MCF 10A (cell line): ENCODE results near the gene GPR156. TPM values are rescaled to one million over a fixed set of nuclear protein-coding genes. Genes with fewer than 3 reads are reported as not detected.

Experiments
- BruUV-seq: library from RNA; stranded (reverse); fragments of 400-500 nt; replicated peaks from 2 replicates; lab custom pipeline; 2021; lab: Mats Ljungman, UMichigan
- CTCF ChIA-PET: fragments of 300-600 bp; sonication (Branson Sonifier 250); formaldehyde crosslinking; extraction: SDS; loops from one replicate; lab custom pipeline; 2021; ENCODE audit warnings: antibody characterized with exemption, inconsistent platforms; lab: Yijun Ruan, JAX
- POLR2A ChIA-PET: fragments of 300-600, 350-650 bp; sonication (Branson Sonifier 250); formaldehyde crosslinking; extraction: SDS; loops from one replicate; lab custom pipeline; 2020; ENCODE audit warnings: antibody characterized with exemption, inconsistent platforms; lab: Yijun Ruan, JAX
- DNase-seq: peaks from one replicate; pipeline ENCODE4 v3.0.0-alpha.2; 2018; ENCODE audit not compliant: unreplicated experiment
- H3K27ac Mint-ChIP-seq: one replicate; pipeline ENCODE4 v1.8.0; 2022; ENCODE audit warnings: mild to moderate bottlenecking, low read depth, mixed read lengths; ENCODE audit not compliant: unreplicated experiment
- H3K27me3 Mint-ChIP-seq: one replicate; pipeline ENCODE4 v1.8.0; 2022; ENCODE audit warnings: mixed read lengths; ENCODE audit not compliant: insufficient read depth, unreplicated experiment
- H3K36me3 Mint-ChIP-seq: one replicate; pipeline ENCODE4 v1.8.0; 2022; ENCODE audit warnings: mild to moderate bottlenecking, moderate library complexity, mixed read lengths; ENCODE audit not compliant: insufficient read depth, unreplicated experiment
- H3K4me1 Mint-ChIP-seq: one replicate; pipeline ENCODE4 v1.8.0; 2022; ENCODE audit warnings: mixed read lengths; ENCODE audit not compliant: insufficient read depth, unreplicated experiment
- H3K4me3 Mint-ChIP-seq: one replicate; pipeline ENCODE4 v1.8.0; 2022; ENCODE audit warnings: mild to moderate bottlenecking, moderate library complexity, mixed read lengths; ENCODE audit not compliant: unreplicated experiment
- H3K9me3 Mint-ChIP-seq: one replicate; pipeline ENCODE4 v1.8.0; 2022; ENCODE audit warnings: mixed read lengths; ENCODE audit not compliant: unreplicated experiment
- intact Hi-C: fragments of 100-400 bp; cut with micrococcal nuclease; formaldehyde crosslinking; loops from 2 replicates; pipeline ENCODE4 v1.14.1; 2022
- total RNA-seq: library from RNA; stranded (reverse); gene quantifications from 2 replicates; pipeline ENCODE4 v1.2.3, GENCODE V29; 2022
- TF ChIP-seq, protein P1 (sequence below): fragments of 200-600 bp; IDR thresholded peaks from one replicate; pipeline ENCODE4 v1.8.0; 2022; ENCODE audit warnings: antibody characterized with exemption, mild to moderate bottlenecking; ENCODE audit not compliant: unreplicated experiment

GPR156 gene
- total RNA-seq, 1 experiment from 2014 or later = 0.72 TPM

DNA sequence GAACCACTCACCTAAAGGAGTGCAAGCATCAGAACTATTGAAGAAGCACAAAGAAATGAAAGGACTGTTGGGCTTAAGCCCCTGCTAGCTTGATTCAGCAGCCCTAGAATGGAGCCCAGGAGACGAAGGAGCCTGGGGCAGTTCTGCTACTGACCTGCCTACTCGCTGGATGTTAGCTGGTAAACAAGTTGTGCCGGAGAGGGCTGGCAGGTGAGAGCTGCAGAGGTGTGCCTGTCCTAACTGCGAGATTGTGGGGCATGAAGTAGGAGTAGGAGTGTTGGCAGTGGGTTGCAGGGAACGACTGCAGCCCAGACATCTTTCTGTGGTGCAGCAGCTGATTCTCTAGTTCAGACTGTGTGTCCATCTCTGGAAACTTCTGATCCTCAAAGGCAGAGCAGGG lies 115.6 kb downstream of the GPR156 start:
- no TSS peak for BruUV-seq
- Mint-ChIP-seq H3K27ac (no peak overlapping the region), H3K9me3 (no peaks in the 10 kb centered on the region), H3K4me3 (no peak overlapping the region), H3K4me1 (peaks cover 33% of the 10 kb centered on the region), H3K36me3 (no peaks in the 10 kb centered on the region), H3K27me3 (no peaks in the 10 kb centered on the region)
- no peak for DNase-seq
- CTCF ChIA-PET = interaction anchor here (0.7 to 2.2 kb wide), 11 partner anchors 8 to 278 kb away, joined by 3 to 7 read pairs (median 4); partner anchors contain the start of genes GSK3B and LRRC58
- POLR2A ChIA-PET = interaction anchor here (1.0 to 11.8 kb wide), 11 partner anchors 9 to 79 kb away, joined by 3 to 174 read pairs (median 8); partner anchors contain the start of gene GSK3B
- TF ChIP-seq, protein P1, sequence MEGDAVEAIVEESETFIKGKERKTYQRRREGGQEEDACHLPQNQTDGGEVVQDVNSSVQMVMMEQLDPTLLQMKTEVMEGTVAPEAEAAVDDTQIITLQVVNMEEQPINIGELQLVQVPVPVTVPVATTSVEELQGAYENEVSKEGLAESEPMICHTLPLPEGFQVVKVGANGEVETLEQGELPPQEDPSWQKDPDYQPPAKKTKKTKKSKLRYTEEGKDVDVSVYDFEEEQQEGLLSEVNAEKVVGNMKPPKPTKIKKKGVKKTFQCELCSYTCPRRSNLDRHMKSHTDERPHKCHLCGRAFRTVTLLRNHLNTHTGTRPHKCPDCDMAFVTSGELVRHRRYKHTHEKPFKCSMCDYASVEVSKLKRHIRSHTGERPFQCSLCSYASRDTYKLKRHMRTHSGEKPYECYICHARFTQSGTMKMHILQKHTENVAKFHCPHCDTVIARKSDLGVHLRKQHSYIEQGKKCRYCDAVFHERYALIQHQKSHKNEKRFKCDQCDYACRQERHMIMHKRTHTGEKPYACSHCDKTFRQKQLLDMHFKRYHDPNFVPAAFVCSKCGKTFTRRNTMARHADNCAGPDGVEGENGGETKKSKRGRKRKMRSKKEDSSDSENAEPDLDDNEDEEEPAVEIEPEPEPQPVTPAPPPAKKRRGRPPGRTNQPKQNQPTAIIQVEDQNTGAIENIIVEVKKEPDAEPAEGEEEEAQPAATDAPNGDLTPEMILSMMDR = no peak
- intact Hi-C loops = no loop called here

DNA sequence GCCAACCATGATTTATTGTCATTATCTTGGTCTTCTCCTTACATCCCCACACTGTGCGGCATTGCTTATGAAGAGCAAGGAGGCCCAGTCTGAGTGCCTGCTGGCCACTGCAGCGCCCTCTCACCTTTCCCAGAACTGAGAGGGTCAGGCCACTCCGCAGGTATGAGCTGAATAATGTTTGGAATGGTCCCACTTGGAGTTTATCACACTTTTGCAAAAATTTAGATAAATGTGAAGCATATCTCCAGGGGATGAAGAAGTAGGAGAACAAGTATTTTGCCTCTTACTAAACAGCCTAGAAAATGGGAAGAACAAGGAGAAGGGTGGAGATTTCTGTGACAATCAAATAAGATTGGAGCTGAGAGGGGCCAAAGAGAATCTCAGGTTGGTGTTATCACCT lies 116.4 kb downstream of the GPR156 start:
- DNase-seq = no peak
- Mint-ChIP-seq H3K27me3 (no peaks in the 10 kb centered on the region), H3K27ac (no peak overlapping the region), H3K4me1 (peaks cover 33% of the 10 kb centered on the region), H3K9me3 (no peaks in the 10 kb centered on the region), H3K4me3 (no peak overlapping the region), H3K36me3 (no peaks in the 10 kb centered on the region)
- TF ChIP-seq, protein P1 = no peak
- intact Hi-C loops = no loop called here
- no TSS peak for BruUV-seq
- ChIA-PET CTCF (interaction anchor here (0.9 to 1.9 kb wide), 5 partner anchors 9 to 180 kb away, joined by 3 to 5 read pairs (median 4); partner anchors contain the start of gene LRRC58), POLR2A (interaction anchor here (0.6 to 11.8 kb wide), 9 partner anchors 9 to 78 kb away, joined by 3 to 174 read pairs (median 7); partner anchors contain the start of gene GSK3B)

DNA sequence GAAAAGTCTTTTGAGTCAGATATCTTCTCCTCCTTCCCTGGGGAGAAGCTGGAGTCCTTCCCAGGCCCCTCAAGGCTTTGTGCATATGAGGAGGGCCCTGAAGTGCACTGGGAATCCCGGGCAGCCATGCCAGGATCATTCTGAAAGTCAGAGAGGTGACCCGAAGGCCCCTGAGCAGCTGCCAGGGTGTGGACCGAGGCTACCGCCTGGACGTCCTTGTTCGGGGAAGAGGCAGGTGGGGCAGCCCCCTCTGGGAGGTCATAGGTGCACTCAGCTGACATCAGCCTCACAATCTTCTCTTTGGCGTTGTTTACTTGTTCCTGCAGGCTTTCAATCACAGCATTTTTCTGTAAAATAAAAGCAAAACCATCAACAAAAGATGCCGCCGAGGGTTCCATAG lies 117.0 kb downstream of the GPR156 start:
- CTCF ChIA-PET = interaction anchor here (0.6 kb wide), 1 partner anchor 874 kb away, joined by 3 read pairs; the partner anchor contains the start of gene ARHGAP31
- Mint-ChIP-seq H3K4me1 (peaks cover 33% of the 10 kb centered on the region), H3K4me3 (no peak overlapping the region), H3K9me3 (no peaks in the 10 kb centered on the region), H3K27me3 (no peaks in the 10 kb centered on the region), H3K27ac (no peak overlapping the region), H3K36me3 (no peaks in the 10 kb centered on the region)
- intact Hi-C loops = no loop called here
- TF ChIP-seq, protein P1 = no peak
- POLR2A ChIA-PET = interaction anchor here (0.6 to 3.5 kb wide), 3 partner anchors 8 to 23 kb away, joined by 3 to 46 read pairs (median 7); no protein-coding TSS in a partner anchor
- DNase-seq = no peak
- no TSS peak for BruUV-seq

DNA sequence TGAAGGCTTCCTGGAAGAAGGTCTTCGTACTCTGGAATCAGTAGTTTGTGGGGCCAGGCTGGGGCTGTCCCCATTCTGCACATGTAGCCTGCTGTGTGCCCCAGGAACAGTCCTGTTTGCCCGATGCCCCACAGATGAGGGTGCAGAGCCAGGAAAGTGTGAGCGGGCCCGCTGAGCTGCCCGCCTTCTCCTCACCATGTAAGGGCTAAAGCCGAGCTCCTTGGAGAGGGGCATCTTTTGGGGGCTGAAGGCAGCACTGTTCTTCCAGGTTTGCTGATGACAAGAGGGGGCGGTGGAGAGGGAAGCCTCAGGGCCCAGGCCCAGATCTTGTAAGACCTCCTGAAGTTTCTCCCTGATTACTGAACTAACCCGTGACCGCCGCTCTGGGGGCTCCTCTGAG lies 117.5 kb downstream of the GPR156 start:
- no peak for DNase-seq
- TF ChIP-seq, protein P1 = no peak
- Mint-ChIP-seq H3K4me1 (peaks cover 33% of the 10 kb centered on the region), H3K4me3 (no peak overlapping the region), H3K27me3 (no peaks in the 10 kb centered on the region), H3K27ac (no peak overlapping the region), H3K9me3 (no peaks in the 10 kb centered on the region), H3K36me3 (no peaks in the 10 kb centered on the region)
- ChIA-PET POLR2A (interaction anchor here (1.0 kb wide), 1 partner anchor 182 kb away, joined by 3 read pairs; no protein-coding TSS in a partner anchor), CTCF (interaction anchor here (0.5 kb wide), 1 partner anchor 445 kb away, joined by 3 read pairs; no protein-coding TSS in a partner anchor)
- no TSS peak for BruUV-seq
- intact Hi-C loops = no loop called here
